Stimulated activated CD4-positive, alpha-beta T cell treated with anti-CD3 and anti-CD28 coated beads, TNF-alpha, amount 100 ng/mL, for 48 hours (primary cell): ENCODE results near the gene SYNDIG1L.

Experiments
- DNase-seq, 3 donors: peaks; one replicate each; pipeline ENCODE4 v3.0.0-alpha.2; 2020; ENCODE audit warnings: low read depth in 3 of 3

Gene SYNDIG1L

GRCh38 chr14:74358176-74358829 is 67.7 kb downstream of the SYNDIG1L start:
- no peak for DNase-seq

- no peak for DNase-seq
These were observed 68.4 kb downstream of the SYNDIG1L start for GRCh38 chr14:74357585-74357984.

DNA sequence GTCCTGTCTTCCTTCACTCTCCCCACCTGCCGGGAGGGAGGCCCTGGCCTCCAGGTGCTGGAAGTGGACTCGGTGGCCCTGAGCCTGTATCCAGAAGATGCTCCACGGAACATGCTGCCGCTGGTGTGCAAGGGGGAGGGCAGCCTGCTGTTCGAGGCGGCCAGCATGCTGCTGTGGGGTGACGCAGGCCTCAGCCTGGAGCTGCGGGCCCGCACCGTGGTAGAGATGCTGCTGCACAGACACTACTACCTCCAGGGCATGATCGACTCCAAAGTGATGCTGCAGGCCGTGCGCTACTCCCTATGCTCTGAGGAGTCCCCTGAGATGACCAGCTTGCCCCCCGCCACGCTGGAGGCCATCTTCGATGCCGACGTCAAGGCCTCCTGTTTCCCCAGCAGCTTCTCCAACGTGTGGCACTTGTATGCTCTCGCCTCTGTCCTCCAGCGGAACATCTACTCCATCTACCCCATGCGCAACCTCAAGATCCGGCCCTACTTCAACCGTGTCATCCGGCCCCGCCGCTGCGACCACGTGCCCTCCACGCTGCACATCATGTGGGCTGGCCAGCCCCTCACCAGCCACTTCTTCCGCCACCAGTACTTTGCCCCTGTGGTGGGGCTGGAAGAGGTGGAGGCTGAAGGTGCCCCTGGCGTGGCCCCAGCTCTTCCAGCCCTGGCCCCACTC is 69.0 kb downstream of the SYNDIG1L start:
- DNase-seq, result no peak
